NCI-H526 treated with DMSO at 0.1 percent for 48 hours (cell line): ENCODE measurements around the gene QSOX2.
A peak's percentile ranks its signal among the peaks of the same experiment; 100 is the strongest.

Experiments
- DNase-seq: peaks from one replicate; lab custom pipeline; 2025; lab: John Stamatoyannopoulos, UW

Gene QSOX2

GRCh38 chr9:136172412-136173079 is 73.1 kb downstream of the QSOX2 start:
- DNase-seq, result no peak

- DNase-seq, result no peak
Observed at GRCh38 chr9:136171801-136172411, 73.7 kb downstream of the QSOX2 start.

GRCh38 chr9:136171009-136171800 is 74.4 kb downstream of the QSOX2 start:
- peak; percentile 76 for DNase-seq

- no peak for DNase-seq
Observed at GRCh38 chr9:136170006-136170901, 75.4 kb downstream of the QSOX2 start.

- DNase-seq, result no peak
Observed at GRCh38 chr9:136169495-136169894, 76.1 kb downstream of the QSOX2 start.

- no peak for DNase-seq
Observed at GRCh38 chr9:136163248-136163850, 82.3 kb downstream of the QSOX2 start.

- no peak for DNase-seq
Observed at GRCh38 chr9:136160995-136161610, 84.5 kb downstream of the QSOX2 start.

GRCh38 chr9:136160381-136160841 is 85.2 kb downstream of the QSOX2 start:
- peak; percentile 43 for DNase-seq

GRCh38 chr9:136159851-136160250 is 85.8 kb downstream of the QSOX2 start:
- no peak for DNase-seq

- no peak for DNase-seq
Observed at GRCh38 chr9:136157477-136158265, 87.9 kb downstream of the QSOX2 start.
